Measurements from ENCODE around the gene PARP14.
"Not testable (repeated sequence)": the region's sequence is repeated elsewhere in the genome, so short reads cannot be mapped to it uniquely, and the experiment has no call there.

PARP14 gene

GRCh38 chr3:122727294-122727693, 46.7 kb downstream of the PARP14 start:
- DNase-seq = no peak

DNA sequence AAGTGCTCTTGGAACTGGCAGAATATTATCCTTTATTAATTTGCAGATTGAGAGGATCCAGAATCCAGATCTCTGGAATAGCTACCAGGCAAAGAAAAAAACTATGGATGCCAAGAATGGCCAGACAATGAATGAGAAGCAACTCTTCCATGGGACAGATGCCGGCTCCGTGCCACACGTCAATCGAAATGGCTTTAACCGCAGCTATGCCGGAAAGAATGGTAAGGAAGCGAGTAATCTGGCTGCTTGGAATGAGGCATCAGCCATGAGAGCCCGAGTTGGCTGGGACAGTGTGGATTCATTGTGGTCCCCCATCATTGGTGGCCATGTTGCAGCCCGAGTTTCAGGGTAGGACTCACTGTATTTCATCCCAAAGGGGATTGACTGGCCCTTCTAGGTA, 47.1 kb downstream of the PARP14 start:
- DNase-seq = no peak

DNA sequence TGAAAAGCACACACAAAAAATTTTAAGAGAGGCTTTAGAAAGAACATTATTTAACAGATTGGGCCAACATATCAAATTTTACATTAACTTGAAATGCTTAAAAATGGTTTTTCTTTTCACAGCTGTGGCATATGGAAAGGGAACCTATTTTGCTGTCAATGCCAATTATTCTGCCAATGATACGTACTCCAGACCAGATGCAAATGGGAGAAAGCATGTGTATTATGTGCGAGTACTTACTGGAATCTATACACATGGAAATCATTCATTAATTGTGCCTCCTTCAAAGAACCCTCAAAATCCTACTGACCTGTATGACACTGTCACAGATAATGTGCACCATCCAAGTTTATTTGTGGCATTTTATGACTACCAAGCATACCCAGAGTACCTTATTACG, 47.5 kb downstream of the PARP14 start:
- no peak for DNase-seq

- no peak for DNase-seq
Observed at GRCh38 chr3:122728756-122729514, 48.3 kb downstream of the PARP14 start.

GRCh38 chr3:122730240-122730639, 49.6 kb downstream of the PARP14 start:
- no peak for DNase-seq

DNA sequence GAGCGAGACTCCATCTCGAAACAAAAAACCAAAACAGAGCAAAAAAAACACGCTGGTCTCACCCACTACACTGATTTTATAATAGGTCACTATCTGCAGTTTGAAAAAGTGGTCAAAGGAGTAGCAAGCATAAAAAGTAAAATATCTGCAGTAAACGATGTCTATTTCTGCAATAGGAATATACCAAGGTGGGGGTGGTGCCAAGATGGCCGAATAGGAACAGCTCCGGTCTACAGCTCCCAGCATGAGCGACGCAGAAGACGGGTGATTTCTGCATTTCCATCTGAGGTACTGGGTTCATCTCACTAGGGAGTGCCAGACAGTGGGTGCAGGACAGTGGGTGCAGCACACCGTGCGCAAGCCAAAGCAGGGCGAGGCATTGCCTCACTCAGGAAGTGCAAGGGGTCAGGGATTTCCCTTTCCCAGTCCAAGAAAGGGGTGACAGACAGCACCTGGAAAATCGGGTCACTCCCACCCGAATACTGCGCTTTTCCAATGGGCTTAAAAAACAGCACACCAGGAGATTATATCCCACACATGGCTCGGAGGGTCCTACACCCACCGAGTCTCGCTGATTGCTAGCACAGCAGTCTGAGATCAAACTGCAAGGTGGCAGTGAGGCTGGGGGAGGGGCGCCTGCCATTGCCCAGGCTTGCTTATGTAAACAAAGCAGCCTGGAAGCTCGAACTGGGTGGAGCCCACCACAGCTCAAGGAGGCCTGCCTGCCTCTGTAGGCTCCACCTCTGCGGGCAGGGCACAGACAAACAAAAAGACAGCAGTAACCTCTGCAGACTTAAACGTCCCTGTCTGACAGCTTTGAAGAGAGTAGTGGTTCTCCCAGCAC, 52.3 kb downstream of the PARP14 start:
- DNase-seq = not testable (repeated sequence)

DNA sequence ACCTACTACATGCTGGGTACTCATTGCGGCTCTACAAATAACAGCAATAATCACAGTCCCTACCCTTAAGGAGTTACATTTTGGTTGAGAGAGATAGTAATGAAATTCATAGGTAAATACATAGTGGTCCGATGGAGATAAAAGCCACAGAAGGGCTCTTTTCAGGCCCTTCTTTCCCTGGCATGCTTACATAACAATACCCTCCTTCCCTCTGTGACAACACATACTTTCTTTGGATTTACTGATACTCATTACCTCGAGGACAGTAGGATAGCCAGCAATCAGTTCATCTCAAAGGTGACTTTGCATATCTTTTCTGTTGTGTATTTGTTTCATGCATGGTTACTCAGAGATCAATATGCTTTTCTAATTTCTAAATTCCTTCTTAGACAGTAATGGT, 58.5 kb downstream of the PARP14 start:
- no peak for DNase-seq

GRCh38 chr3:122742234-122742633, 61.6 kb downstream of the PARP14 start:
- no peak for DNase-seq

DNA sequence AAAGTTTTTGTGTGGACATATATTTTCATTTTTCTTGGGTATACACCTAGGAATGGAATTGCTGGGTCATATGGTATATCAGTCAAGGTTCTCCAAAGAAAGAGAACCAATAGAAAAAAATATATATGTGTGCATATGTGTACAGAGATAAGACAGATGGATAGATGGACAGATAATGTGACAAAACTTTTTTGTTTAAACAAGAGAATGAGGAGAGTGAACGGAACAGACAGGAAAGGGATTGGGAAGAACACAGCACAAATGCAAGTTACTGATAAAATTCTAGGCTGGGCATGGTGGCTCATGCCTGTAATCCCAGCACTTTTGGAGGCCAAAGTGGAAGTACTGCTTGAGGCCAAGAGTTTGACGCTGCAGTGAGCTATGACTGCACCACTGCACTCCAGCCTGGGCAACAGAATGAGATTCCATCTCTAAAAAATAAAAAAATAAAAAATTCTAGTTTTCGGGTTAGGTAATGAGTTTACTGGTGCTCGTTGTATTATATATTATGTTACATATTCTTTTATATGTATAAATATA, 63.0 kb downstream of the PARP14 start:
- DNase-seq = no peak

- no peak for DNase-seq
Observed at GRCh38 chr3:122745369-122746021, 64.9 kb downstream of the PARP14 start.

- not testable (repeated sequence) for DNase-seq
Observed at GRCh38 chr3:122747295-122747694, 66.7 kb downstream of the PARP14 start.

GRCh38 chr3:122748347-122748746, 67.7 kb downstream of the PARP14 start:
- DNase-seq = no peak

DNA sequence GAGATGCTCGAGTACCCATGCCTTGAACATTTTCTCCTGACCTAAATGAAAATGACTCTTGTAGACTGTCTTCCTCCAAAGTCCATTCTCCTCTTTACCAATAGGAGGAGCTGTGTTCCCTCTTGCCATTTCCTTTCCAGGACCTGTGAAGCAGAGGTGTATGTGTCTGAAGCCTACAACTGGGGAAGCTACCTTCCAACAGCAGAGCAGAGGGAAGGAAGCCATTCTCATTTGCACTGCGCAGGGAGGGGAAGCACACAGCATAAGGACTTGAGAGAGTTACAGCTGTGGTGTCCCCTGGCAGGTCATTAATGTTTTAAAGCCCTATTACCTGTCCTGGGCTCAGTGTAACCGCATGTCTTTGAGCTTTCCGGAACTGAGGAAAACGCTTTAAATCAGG, 74.3 kb downstream of the PARP14 start:
- DNase-seq = no peak

DNA sequence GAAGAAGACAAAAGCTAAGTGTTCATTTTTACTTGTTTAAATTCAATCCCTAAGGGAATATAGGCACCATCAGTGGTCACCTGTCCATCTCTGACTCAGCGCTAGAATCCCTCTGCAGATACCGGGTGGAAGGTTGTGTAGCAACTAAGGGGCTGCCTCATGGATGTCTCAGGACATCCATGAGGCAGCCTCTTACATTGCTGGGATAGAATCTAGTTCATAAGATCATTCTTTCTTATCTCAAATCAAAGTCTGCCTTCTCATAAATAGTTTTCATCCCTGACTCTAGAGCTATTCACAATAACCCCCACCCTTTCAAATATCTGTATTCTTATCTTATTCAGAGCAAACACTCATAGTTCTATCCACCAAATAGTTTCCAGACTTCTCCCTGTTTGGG, 74.9 kb downstream of the PARP14 start:
- no peak for DNase-seq

DNA sequence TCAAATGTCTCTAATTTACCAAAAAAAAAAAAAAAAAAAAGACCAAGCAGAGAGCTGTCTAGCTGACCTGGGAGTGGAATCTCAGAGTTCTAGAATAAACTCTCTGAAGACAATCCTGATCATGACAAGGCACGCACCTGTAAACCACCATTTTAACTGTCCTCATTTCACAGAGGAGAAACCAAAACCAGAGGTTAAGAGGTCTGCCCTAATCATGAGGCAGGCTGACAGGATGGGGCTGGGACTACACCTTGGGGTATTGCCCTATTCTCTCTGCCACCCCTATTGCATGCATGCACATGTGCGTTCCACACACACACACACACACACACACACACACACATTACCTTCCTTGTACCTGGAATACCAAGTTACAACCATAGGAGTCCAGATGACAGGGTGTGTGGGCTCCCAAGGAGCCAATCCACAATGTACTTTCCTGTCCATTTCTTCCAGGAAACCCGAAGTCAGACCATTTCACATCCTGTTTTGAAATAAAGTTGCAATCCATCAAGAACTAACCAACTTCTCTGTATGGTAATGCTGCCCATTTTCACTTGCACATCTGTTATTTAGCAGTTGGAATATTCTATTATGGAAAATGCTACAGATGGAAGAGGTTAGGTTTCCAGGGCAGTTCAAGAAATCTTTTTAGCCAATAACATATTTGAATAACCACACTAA, 78.4 kb downstream of the PARP14 start:
- no peak for DNase-seq

GRCh38 chr3:122760453-122761271, 80.0 kb downstream of the PARP14 start:
- DNase-seq = no peak

GRCh38 chr3:122766430-122766829, 85.8 kb downstream of the PARP14 start:
- no peak for DNase-seq

DNA sequence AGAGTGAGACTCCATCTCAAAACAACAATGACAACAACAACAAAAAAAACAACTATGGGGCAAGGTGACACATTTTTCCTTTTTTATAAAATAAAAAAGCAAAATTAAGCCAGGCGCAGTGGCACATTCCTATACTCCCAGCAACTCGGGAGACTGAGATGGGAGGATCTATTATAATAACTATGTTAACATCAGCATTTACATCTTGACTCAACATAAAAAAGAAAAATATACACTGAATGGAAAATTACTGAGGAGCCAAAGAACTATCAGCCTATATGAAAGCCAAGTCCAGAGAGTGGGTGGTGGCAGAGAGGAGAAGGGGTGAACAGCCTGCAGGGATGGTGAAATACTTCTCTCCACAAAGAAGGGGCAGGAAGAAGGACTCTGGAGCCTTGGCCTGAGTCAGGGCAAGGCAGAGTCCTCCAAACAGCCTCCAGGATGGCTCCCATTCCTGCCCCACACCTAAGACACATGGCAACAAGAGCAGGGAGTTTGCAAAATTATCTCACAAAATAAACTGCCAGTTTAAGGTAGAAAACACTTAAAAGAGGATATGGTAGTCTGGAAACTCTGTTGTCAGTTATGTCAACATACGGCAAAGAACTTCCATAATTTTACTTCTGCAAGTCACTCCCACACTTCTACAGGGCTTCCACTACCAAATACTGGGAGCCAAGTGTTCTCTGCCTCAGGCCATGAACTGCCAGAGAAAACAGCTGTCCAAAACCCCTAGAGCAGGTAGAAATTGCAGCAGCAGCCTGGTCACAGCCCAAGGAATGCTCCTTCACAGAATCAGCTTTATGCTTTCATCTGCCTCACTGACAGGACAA, 87.1 kb downstream of the PARP14 start:
- DNase-seq = no peak

DNA sequence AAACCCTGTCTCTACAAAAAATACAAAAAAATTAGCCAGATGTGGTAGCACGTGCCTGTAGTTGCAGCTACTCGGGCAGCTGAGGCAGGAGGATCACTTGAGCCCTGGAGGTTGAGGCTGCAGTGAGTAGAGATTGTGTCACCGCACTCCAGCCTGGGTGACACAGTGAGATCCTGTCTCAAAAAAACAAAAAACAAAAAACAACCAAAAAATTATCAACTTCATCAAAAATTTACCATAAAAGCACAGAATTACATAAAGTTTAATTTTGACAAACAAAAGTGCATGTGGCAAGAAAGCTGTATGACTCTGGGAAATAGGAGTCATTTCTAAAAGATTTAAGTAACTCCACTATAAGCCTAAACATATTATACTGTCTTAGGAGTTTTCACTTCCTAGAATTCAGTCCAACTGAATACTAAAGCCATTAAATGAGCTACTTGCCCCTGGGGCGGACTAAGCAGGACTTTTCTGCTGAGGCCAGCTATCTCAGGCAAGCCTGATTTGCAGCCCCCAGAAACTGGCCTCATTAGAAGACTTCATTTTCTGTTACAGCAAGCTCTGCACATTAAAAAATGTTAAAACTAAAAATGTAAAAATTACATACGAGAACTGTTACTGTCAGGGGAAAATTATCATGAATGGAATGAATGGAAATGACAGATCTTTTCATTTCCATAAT, 90.0 kb downstream of the PARP14 start:
- no peak for DNase-seq

DNA sequence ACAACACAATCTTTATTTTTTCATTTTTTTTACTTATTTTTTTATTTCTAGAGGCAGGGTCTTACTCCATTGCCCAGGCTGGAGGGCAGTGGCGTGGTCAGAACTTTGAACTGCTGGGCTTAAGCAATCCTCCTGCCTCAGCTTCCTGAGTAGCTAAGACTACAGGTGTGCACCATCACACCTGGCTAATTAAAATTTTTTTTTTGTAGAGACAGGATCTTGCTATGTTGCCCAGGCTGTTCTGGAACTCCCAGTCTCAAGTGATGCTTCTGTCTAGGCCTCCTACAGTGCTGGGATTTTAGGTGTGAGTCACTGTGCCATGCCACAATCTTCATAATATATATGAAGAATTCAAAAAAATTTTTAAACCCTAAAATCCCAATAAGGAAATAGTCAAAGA, 92.2 kb downstream of the PARP14 start:
- no peak for DNase-seq
